BJ (cell line): ENCODE results near the gene PTPRK. TPM values are rescaled to one million over a fixed set of nuclear protein-coding genes. Genes with fewer than 3 reads are reported as not detected.

Experiments used
- CTCF ChIA-PET: fragments of 350-600 bp; formaldehyde crosslinking; extraction: SDS; loops from one replicate; lab custom pipeline; 2021; ENCODE audit warnings: antibody characterized with exemption, inconsistent platforms; lab: Yijun Ruan, JAX
- POLR2A ChIA-PET: fragments of 300-600 bp; sonication (Branson Sonifier 250); formaldehyde crosslinking; extraction: SDS; loops from one replicate; lab custom pipeline; 2021; ENCODE audit warnings: antibody characterized with exemption; lab: Charles Lee
- DNase-seq: peaks from one replicate; pipeline ENCODE4 v3.0.0-alpha.2; 2011; ENCODE audit warnings: low read depth
- H3K27me3 ChIP-seq: 2 replicates; pipeline ENCODE4 v1.6.0; 2011; ENCODE audit warnings: low read length; ENCODE audit not compliant: control insufficient read depth, insufficient read depth
- H3K36me3 ChIP-seq: 2 replicates; pipeline ENCODE4 v1.5.1; 2011; ENCODE audit warnings: low read length; ENCODE audit not compliant: control insufficient read depth, insufficient read depth
- H3K4me3 ChIP-seq: 2 replicates; pipeline ENCODE4 v1.5.1; 2011; ENCODE audit warnings: low read depth, mild to moderate bottlenecking, control low read depth, low read length
- CTCF ChIP-seq: IDR thresholded peaks from 2 replicates; pipeline ENCODE4 v1.5.1; 2011; ENCODE audit warnings: low read depth, mild to moderate bottlenecking, control low read depth, inconsistent platforms, low read length, moderate library complexity; ENCODE audit not compliant: insufficient read depth
- polyA plus RNA-seq: library from polyadenylated mRNA; depleted of rRNA; stranded (reverse); fragments of >200 nt; gene quantifications from 2 replicates; pipeline ENCODE4 v1.2.3, GENCODE V29; 2011

Gene PTPRK
- polyA plus RNA-seq, 1 experiment: 18.5 TPM

- TF ChIP-seq CTCF: no peak
- no peaks in the 10 kb centered on the region for H3K27me3 ChIP-seq
- CTCF ChIA-PET: no interaction called here
- H3K36me3 ChIP-seq: no peaks in the 10 kb centered on the region
- POLR2A ChIA-PET: no interaction called here
- no peak for DNase-seq
- no peak overlapping the region for H3K4me3 ChIP-seq
These were observed 356.1 kb downstream of the PTPRK start for GRCh38 chr6:128164254-128164653.

GRCh38 chr6:128162423-128162822, 358.0 kb downstream of the PTPRK start:
- DNase-seq: no peak
- H3K27me3 ChIP-seq: no peaks in the 10 kb centered on the region
- ChIA-PET POLR2A (no interaction called here), CTCF (interaction anchor here (1.3 kb wide), 1 partner anchor 395 kb away, joined by 3 read pairs; no protein-coding TSS in a partner anchor)
- no peak for TF ChIP-seq CTCF
- H3K36me3 ChIP-seq: no peaks in the 10 kb centered on the region
- no peak overlapping the region for H3K4me3 ChIP-seq

GRCh38 chr6:128161839-128162238, 358.6 kb downstream of the PTPRK start:
- Histone ChIP-seq H3K27me3 (no peaks in the 10 kb centered on the region), H3K4me3 (no peak overlapping the region), H3K36me3 (no peaks in the 10 kb centered on the region)
- ChIA-PET CTCF (no interaction called here), POLR2A (no interaction called here)
- DNase-seq: no peak
- TF ChIP-seq CTCF: no peak

GRCh38 chr6:128161263-128161662, 359.1 kb downstream of the PTPRK start:
- Histone ChIP-seq H3K4me3 (no peak overlapping the region), H3K36me3 (no peaks in the 10 kb centered on the region), H3K27me3 (no peaks in the 10 kb centered on the region)
- no peak for DNase-seq
- CTCF ChIA-PET: no interaction called here
- TF ChIP-seq CTCF: no peak
- POLR2A ChIA-PET: no interaction called here

- DNase-seq: no peak
- H3K27me3 ChIP-seq: no peaks in the 10 kb centered on the region
- no peak for TF ChIP-seq CTCF
- no peak overlapping the region for H3K4me3 ChIP-seq
- no peaks in the 10 kb centered on the region for H3K36me3 ChIP-seq
- ChIA-PET CTCF (interaction anchor here (1.0 kb wide), 1 partner anchor 8 kb away, joined by 4 read pairs; no protein-coding TSS in a partner anchor), POLR2A (no interaction called here)
These were observed 361.9 kb downstream of the PTPRK start for GRCh38 chr6:128158496-128158895.
